Eye (tissue), 1 donor: Measurements from ENCODE around the gene CDH23.
"Not testable (repeated sequence)": the region's sequence is repeated elsewhere in the genome, so short reads cannot be mapped to it uniquely, and the experiment has no call there.

ENCODE experiments used
- DNase-seq: peaks from one replicate; pipeline ENCODE4 v3.0.0-alpha.2; 2015

Gene CDH23

GRCh38 chr10:71396711-71397295 is at the start of gene CDH23:
TSS of gene CDH23 (plus strand) at chr10:71396920. CDS start at chr10:71439832, 42,912 bp downstream.
- DNase-seq, result no peak

DNA sequence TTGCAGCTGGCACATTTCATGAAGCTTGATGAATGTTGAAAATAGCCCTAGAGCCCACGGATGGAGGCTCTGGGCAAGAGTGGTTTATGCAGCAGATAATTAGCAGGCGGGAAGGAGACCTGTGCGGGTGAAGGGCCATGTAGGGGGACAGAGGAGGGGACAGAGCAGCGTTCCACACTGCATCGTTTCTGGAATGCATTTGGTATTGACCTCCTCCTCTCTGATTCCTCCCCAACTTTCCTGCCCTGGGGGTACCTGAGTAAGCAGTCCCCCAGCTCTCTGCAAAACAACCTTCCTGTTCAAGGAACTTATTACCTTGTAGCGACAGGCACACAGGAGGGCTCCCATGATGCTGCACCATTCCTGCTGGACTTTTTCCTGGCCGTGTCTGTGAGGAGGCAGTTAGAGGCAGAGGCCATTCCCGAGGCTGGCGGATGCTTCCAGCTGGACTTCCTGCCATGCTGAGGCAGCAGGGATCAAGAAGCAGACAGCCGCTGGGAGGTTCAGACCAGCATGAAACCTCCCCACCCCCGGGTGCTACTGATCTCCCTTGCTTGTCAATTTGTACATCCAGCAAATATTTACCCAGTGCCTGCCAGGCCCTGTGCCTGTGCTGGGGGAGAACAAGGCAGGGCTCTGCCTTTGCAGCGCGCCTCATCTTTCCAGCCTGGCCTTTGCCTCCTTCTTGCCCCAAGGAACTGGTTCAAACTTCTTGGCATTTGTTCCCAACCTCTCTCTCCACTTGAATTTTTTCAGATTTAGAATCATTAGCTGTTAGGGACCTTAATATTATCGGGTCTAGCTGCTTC is 48.9 kb upstream of the CDH23 start:
- no peak for DNase-seq

DNA sequence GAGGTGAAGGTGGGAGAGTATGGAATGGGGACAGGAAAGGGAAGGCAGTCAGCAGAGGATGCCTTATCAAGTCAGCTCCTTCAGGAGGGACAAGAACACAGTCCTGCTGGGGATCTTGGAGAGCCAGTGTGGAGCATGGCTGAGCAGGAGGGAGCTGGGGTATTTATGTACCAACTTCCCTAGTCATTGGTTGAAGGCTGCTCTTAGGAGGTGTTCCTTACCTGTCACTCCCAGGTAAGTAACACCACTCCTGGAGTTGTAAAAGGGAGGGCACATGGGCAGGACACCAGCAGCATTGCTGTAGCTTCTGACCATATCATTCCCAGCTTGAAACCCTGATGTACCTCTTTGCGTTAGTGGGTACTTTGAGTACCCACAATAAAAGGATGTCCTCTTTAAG is 47.9 kb upstream of the CDH23 start:
- no peak for DNase-seq

- DNase-seq, result no peak
These were observed 47.3 kb upstream of the CDH23 start for GRCh38 chr10:71349406-71349805.

DNA sequence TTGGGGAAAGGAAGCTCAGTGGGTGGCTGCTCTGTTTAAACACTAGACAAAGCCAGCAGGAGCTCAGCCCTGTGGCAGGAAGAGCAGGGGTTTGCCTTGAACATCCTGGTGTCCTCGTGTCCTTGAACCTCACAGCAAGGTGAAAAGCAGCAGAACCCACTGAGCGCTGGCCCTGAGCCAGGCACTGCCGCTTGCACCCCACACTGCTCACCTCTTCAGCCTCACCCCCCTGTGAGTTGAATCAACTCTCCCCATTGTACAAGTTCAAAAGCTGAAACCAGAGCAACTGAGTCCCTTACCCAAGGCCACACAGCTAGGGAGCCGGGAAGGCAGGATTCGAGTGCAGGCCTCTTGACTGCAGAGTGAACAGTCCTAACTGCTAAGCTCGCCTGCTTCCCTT is 45.6 kb upstream of the CDH23 start:
- DNase-seq, result no peak

DNA sequence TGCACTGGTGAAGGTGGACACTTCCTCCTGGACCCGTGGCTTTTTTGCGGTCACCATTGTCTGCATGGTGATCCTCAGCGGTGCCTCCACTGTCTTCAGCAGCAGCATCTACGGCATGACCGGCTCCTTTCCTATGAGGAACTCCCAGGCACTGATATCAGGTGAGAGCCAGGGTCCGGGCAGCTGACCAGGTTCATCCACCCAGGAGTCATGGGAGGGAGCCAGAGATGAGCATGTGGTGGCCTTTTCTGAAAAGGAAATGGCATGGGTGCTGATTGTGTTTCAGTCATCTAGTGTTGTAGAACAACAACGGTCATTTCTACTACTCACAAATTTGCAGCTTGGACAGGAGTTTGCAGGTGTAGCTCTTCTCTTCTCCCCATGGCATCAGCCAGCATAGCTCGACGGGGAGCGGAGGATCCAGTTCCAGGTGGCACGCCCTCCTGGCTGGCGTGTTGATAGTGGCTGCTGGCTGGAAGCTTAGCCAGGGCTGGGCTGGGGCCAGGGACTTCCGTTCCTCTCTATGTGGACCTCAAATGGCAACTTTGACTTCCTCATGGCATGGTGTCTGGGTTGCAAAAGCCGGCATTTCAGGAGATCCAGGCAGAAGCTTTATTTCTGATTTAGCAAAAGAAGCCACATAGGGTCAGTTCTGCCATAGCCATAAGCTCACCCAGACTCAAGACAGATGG is 44.9 kb upstream of the CDH23 start:
- DNase-seq, result no peak

DNA sequence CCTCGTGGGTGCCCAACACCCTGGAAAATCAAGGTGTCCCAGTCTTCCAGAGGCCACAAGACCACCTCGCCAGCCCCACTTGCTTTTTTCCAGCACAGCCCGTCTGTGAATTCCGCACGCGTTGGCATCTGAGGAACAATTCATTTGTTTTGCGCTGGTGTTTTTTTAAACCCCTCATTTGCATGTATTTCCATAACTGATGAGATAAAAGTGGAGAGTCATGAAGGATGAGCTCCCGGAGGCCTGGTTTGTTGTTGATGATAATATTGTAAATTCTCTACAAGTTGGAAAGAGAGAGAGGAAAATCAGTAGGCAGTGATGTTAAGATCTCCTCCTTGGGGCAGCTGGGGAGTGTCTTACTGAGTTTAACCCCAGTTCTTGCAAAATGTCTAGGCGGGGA is 43.1 kb upstream of the CDH23 start:
- no peak for DNase-seq

DNA sequence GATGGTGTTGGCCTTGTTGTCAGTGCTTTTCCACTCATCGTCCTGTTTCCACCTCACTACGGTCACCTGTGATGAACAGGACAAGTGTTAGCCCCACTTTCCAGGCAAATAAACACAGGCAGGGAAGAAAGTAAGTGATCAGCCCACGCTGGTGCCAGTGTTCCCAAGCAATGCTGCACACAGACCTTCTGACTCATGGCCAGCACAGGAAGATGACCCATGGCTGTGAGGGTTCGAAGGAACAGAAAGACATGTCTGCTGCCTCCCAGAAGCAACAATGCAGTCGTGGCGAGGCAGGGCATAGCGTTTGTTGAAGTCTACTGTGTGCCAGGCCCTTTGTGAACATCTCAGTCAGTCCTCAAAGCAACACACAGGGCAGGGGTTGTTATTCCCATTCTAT is 41.9 kb upstream of the CDH23 start:
- no peak for DNase-seq

DNA sequence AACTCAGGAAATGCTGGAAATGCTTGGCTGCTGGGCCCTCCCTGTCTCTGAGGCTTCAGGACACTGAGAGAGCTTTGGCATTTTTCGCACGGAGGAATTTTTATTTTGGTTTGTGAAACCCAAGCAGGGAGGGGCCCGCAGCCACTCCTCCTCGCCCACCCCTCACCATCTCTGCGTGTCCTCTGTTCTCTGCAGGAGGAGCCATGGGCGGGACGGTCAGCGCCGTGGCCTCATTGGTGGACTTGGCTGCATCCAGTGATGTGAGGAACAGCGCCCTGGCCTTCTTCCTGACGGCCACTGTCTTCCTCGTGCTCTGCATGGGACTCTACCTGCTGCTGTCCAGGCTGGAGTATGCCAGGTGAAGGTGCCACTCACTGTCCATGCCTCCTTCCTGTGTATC is 40.8 kb upstream of the CDH23 start:
- DNase-seq, result no peak

- DNase-seq, result no peak
These were observed 38.9 kb upstream of the CDH23 start for GRCh38 chr10:71357792-71358265.

- DNase-seq, result no peak
These were observed 38.4 kb upstream of the CDH23 start for GRCh38 chr10:71358277-71358676.

- DNase-seq, result not testable (repeated sequence)
These were observed 37.8 kb upstream of the CDH23 start for GRCh38 chr10:71358906-71359305.

GRCh38 chr10:71359364-71360046 is 37.2 kb upstream of the CDH23 start:
- DNase-seq, result no peak

DNA sequence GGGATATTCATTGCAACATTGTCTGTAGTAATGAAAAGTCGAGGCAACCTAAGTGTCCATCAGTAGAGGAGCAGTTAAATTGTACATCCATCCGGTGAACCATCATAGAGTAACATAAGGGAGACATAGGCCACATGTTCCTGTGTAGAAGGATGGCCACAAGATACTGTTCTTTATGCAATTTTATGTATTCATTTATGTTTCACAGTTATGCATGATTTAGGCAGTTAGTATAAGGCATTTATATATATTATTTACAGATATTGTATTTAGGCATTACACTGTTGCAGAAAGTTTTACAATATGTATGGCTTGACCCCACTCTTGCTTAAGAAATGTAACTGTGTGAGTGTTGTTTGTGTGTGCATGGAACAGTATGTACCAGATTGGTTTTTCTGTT is 36.0 kb upstream of the CDH23 start:
- DNase-seq, result no peak

DNA sequence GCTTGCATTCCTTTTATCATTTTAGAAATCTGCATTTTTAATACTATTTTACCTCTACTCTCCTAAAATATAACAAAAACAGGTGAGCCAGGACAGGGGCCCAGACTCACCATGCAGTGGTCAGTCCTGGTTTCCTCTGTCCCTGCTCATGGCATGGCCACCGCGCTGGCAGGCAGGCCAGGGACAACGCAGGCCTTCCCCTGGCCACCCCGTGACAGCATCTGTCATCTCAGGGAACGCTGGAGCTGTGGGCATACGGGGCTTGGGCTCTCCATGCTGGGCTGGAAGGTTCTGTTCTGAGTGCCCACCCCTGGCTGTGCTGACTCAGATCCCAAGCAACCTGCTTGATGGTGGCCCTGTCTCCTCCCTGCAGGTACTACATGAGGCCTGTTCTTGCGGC is 35.1 kb upstream of the CDH23 start:
- no peak for DNase-seq

GRCh38 chr10:71362141-71362540 is 34.6 kb upstream of the CDH23 start:
- no peak for DNase-seq

- no peak for DNase-seq
These were observed 32.8 kb upstream of the CDH23 start for GRCh38 chr10:71363936-71364335.

GRCh38 chr10:71365366-71365765 is 31.4 kb upstream of the CDH23 start:
- DNase-seq, result no peak

DNA sequence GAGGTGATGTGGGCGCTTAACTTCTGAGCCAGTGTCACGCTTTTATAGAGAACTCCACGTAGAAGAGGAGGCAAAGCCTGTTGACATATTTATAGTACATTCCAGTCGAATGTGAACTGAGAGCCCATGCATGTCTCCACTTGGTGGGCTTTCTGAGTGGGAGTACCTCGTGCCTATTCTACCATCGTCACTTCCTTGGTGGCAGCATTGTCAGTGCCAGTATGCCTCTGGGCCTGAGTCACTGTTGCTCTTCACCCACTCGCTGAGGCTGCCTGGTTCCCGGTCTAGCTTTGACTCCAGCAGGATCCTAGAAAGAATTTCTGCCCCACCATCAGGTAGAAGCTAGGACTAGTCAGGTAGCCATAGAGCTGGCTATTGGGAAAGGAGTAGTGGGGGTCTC is 30.0 kb upstream of the CDH23 start:
- no peak for DNase-seq

- no peak for DNase-seq
These were observed 29.4 kb upstream of the CDH23 start for GRCh38 chr10:71367271-71367670.

GRCh38 chr10:71368176-71368575 is 28.5 kb upstream of the CDH23 start:
- no peak for DNase-seq

DNA sequence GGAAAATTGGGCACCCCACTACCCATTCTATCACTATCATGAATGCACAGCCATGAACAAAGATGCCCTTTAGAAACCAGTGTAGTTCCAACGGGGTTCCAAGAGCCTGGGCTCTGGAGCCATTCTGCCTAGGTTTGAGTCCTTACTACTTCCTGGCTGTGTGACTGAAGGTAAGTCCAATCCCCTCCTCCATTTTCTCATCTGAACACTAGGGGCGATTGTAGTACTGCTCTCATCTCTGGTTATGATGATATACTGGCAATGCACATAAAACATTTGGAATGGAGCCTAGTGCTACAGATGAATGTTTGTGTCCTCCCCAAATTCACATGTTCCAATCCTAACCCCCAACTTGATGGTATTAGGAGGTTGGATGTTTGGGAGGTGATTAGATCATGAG is 28.1 kb upstream of the CDH23 start:
- no peak for DNase-seq

DNA sequence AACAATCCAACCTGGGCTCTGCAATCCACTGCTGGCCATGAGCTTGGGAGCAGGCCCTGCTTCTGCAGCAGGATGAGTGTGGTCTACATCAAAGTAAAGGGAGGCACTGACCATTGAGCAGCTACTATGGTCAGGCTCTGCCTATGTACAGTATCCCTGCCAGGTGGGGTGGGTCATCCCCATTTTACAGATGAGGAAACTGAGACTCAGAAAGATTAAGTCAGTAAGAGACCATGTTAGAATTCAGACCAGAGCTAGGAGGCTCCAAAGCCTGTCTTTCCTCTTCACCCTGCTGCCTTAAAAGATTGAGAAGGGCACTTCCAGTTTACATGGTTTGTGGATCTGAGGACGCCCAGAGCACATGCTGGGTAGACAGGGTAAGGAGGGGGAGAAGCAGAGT is 27.1 kb upstream of the CDH23 start:
- DNase-seq, result no peak
